IMR-90 (cell line): ENCODE measurements around the gene OR51G2. TPM values are rescaled to one million over a fixed set of nuclear protein-coding genes. Genes with fewer than 3 reads are reported as not detected.

Experiments used
- ATAC-seq: fragments of 200-7000 bp; cut with Tn5 transposase; 2 replicates; pipeline ENCODE4 v1.9.1; 2020; ENCODE audit warnings: low read depth, mild to moderate bottlenecking, moderate library complexity
- BruUV-seq: library from RNA; stranded (reverse); fragments of 400-500 nt; replicated peaks from 2 replicates; lab custom pipeline; 2021; lab: Mats Ljungman, UMichigan
- CTCF ChIA-PET: fragments of 300-600 bp; formaldehyde crosslinking; extraction: SDS; loops from one replicate; lab custom pipeline; 2021; ENCODE audit warnings: antibody characterized with exemption; lab: Yijun Ruan, JAX
- POLR2A ChIA-PET: fragments of 300-600 bp; sonication (Branson Sonifier 250); formaldehyde crosslinking; loops from one replicate; lab custom pipeline; 2022; ENCODE audit warnings: antibody characterized with exemption; ENCODE audit not compliant: unreplicated experiment; lab: Charles Lee
- DNase-seq: peaks from one replicate; pipeline ENCODE4 v3.0.0; 2013
- H2AFZ ChIP-seq: replicated peaks from 2 replicates; pipeline ENCODE3; 2013; ENCODE audit warnings: low read length, mild to moderate bottlenecking; ENCODE audit not compliant: poor library complexity
- H2AK5ac ChIP-seq: 2 replicates; pipeline ENCODE4 v1.6.1; 2013; ENCODE audit warnings: low read depth, low read length, inconsistent platforms
- H2AK9ac ChIP-seq: replicated peaks from 2 replicates; pipeline ENCODE3; 2013; ENCODE audit warnings: mild to moderate bottlenecking, low read depth, low read length, moderate library complexity; ENCODE audit not compliant: poor library complexity
- H2BK120ac ChIP-seq: 2 replicates; pipeline ENCODE4 v1.6.1; 2013; ENCODE audit warnings: low read depth, low read length, inconsistent platforms
- H2BK15ac ChIP-seq: 3 replicates; pipeline ENCODE4 v1.6.1; 2013; ENCODE audit warnings: low read depth, low read length, inconsistent platforms
- H2BK20ac ChIP-seq: 2 replicates; pipeline ENCODE4 v1.6.1; 2013; ENCODE audit warnings: low read depth, mild to moderate bottlenecking, inconsistent platforms, low read length, moderate library complexity
- H2BK5ac ChIP-seq: 2 replicates; pipeline ENCODE4 v1.6.1; 2013; ENCODE audit warnings: mild to moderate bottlenecking, low read depth, low read length, inconsistent platforms; ENCODE audit not compliant: poor library complexity, severe bottlenecking
- H3K14ac ChIP-seq: replicated peaks from 2 replicates; pipeline ENCODE4 v1.6.1; 2013; ENCODE audit warnings: low read depth, low read length, inconsistent platforms
- H3K18ac ChIP-seq: 2 replicates; pipeline ENCODE4 v1.6.1; 2013; ENCODE audit warnings: low read depth, low read length, control low read depth
- H3K23ac ChIP-seq: 2 replicates; pipeline ENCODE4 v1.6.1; 2013; ENCODE audit warnings: low read depth, low read length, inconsistent platforms
- H3K27ac ChIP-seq: 2 replicates; pipeline ENCODE4 v1.5.1; 2013; ENCODE audit warnings: mild to moderate bottlenecking, control low read depth, low read length; ENCODE audit not compliant: insufficient read depth
- H3K27me3 ChIP-seq: 2 replicates; pipeline ENCODE4 v1.6.1; 2013; ENCODE audit warnings: low read length; ENCODE audit not compliant: control insufficient read depth, insufficient read depth
- H3K36me3 ChIP-seq: 2 replicates; pipeline ENCODE4 v1.6.1; 2013; ENCODE audit warnings: low read length, mixed read lengths; ENCODE audit not compliant: control insufficient read depth, insufficient read depth
- H3K4ac ChIP-seq: 2 replicates; pipeline ENCODE4 v1.6.1; 2013; ENCODE audit warnings: low read depth, low read length, inconsistent platforms
- H3K4me1 ChIP-seq: 2 replicates; pipeline ENCODE4 v1.6.1; 2013; ENCODE audit warnings: low read length, mixed read lengths; ENCODE audit not compliant: control insufficient read depth, insufficient read depth
- H3K4me2 ChIP-seq: 2 replicates; pipeline ENCODE4 v1.6.1; 2013; ENCODE audit warnings: low read depth, mild to moderate bottlenecking, control low read depth, low read length, moderate library complexity
- H3K4me3 ChIP-seq: 2 replicates; pipeline ENCODE4 v1.5.1; 2013; ENCODE audit warnings: low read depth, mild to moderate bottlenecking, control low read depth, low read length, moderate library complexity; ENCODE audit not compliant: insufficient read depth
- H3K56ac ChIP-seq: 2 replicates; pipeline ENCODE4 v1.6.1; 2013; ENCODE audit warnings: low read length, inconsistent platforms; ENCODE audit not compliant: insufficient read depth; ENCODE audit errors: extremely low read depth
- H3K79me1 ChIP-seq, 2 experiments: 2 replicates each; pipeline ENCODE4 v1.6.1; 2013; ENCODE audit warnings: low read length in 2 of 2, inconsistent platforms in 1 of 2, low read depth in 1 of 2
- H3K9ac ChIP-seq: 2 replicates; pipeline ENCODE4 v1.6.1; 2013; ENCODE audit warnings: low read depth, low read length, control low read depth
- H3K9me1 ChIP-seq: 2 replicates; pipeline ENCODE4 v1.6.1; 2013; ENCODE audit warnings: low read length, inconsistent platforms; ENCODE audit not compliant: insufficient read depth
- H3K9me3 ChIP-seq: 2 replicates; pipeline ENCODE4 v1.6.1; 2013; ENCODE audit warnings: low read length; ENCODE audit not compliant: control insufficient read depth, insufficient read depth
- H4K20me1 ChIP-seq: 2 replicates; pipeline ENCODE4 v1.6.1; 2013; ENCODE audit warnings: low read length, inconsistent platforms; ENCODE audit not compliant: insufficient read depth
- H4K5ac ChIP-seq: 2 replicates; pipeline ENCODE4 v1.6.1; 2013; ENCODE audit warnings: mild to moderate bottlenecking, low read depth, low read length, control low read depth
- H4K8ac ChIP-seq, 2 experiments: 2 replicates each; pipeline ENCODE4 v1.6.1; 2013; ENCODE audit warnings: low read depth in 2 of 2, low read length in 2 of 2, control low read depth in 1 of 2, inconsistent platforms in 1 of 2
- H4K91ac ChIP-seq: 2 replicates; pipeline ENCODE4 v1.6.1; 2013; ENCODE audit warnings: low read depth, low read length, inconsistent platforms; ENCODE audit not compliant: insufficient read depth
- BHLHE40 ChIP-seq: fragments of 150-350 bp; IDR thresholded peaks from 2 replicates; pipeline ENCODE4 v1.6.1; 2016; ENCODE audit warnings: mild to moderate bottlenecking, low read depth, low read length
- FOS ChIP-seq: fragments of 150-350 bp; IDR thresholded peaks from 2 replicates; pipeline ENCODE4 v1.6.1; 2016; ENCODE audit warnings: low read depth, low read length
- MAFK ChIP-seq: IDR thresholded peaks from 2 replicates; pipeline ENCODE4 v1.6.1; 2012; ENCODE audit warnings: low read depth, low read length, improper control_type of control experiment
- POLR2A ChIP-seq: IDR thresholded peaks from 2 replicates; pipeline ENCODE4 v1.6.1; 2012; ENCODE audit warnings: mild to moderate bottlenecking, low read depth, low read length
- RCOR1 ChIP-seq: IDR thresholded peaks from 2 replicates; pipeline ENCODE4 v1.6.1; 2012; ENCODE audit warnings: mild to moderate bottlenecking, low read length, improper control_type of control experiment; ENCODE audit not compliant: insufficient replicate concordance
- WGBS, 2 experiments: methylation state at CpG; one replicate each; pipeline versions ENCODE4 v1.1.5 to v1.1.7; 2013; ENCODE audit warnings: missing lambda C conversion rate in 2 of 2; ENCODE audit not compliant: insufficient read length in 1 of 2; ENCODE audit errors: extremely low coverage in 2 of 2; 5-methylcytosine and 5-hydroxymethylcytosine counted together
- dilution Hi-C: fragments of 300-500 bp; cut with HindIII; formaldehyde crosslinking; loops from one replicate; pipeline ENCODE4 v1.14.3; 2018; ENCODE audit warnings: low sequenced_read_pairs; ENCODE audit not compliant: unreplicated experiment
- in situ Hi-C: fragments of 300-500 bp; cut with MboI; formaldehyde crosslinking; loops from 3 replicates; pipeline ENCODE4 v1.14.3; 2019; ENCODE audit warnings: low sequenced_read_pairs, inconsistent platforms, mixed read lengths
- intact Hi-C: fragments of 100-400 bp; cut with micrococcal nuclease; formaldehyde crosslinking; loops from 2 replicates; pipeline ENCODE4 v1.10.0; 2022
- polyA plus RNA-seq, 3 experiments: library from polyadenylated mRNA; depleted of rRNA; stranded (reverse); fragments of >200 nt; gene quantifications; 2 replicates each; pipeline ENCODE4 v1.2.3, GENCODE V29; 2012; ENCODE audit warnings: low replicate concordance in 1 of 3
- total RNA-seq: library from RNA; depleted of rRNA; stranded (reverse); fragments of >200 nt; gene quantifications from 2 replicates; pipeline ENCODE4 v1.2.3, GENCODE V29; 2012

OR51G2 gene
- total and polyA plus RNA-seq, 2 of the 4 experiments (the other 2 are of a cell fraction), result not detected

GRCh38 chr11:4960877-4961276 is 41.7 kb upstream of the OR51G2 start:
- no CpG with 5 or more reads among the region's 3 CpGs for WGBS, 2 experiments
- Histone ChIP-seq H2AK5ac (no peak overlapping the region), H3K23ac (no peak overlapping the region), H4K8ac (no peak overlapping the region), H4K91ac (no peak overlapping the region), H2BK5ac (no peak overlapping the region), H4K20me1 (no peaks in the 10 kb centered on the region), H3K27ac (no peak overlapping the region), H2BK20ac (no peak overlapping the region), H3K4ac (no peak overlapping the region), H3K18ac (no peak overlapping the region), H3K4me2 (no peak overlapping the region), H2AK9ac (no peak overlapping the region), H3K36me3 (no peaks in the 10 kb centered on the region), H3K56ac (no peak overlapping the region), H3K9me1 (no peaks in the 10 kb centered on the region), H3K9me3 (no peaks in the 10 kb centered on the region), H3K14ac (no peak overlapping the region), H3K79me1 (no peaks in the 10 kb centered on the region), H2AFZ (no peak overlapping the region), H2BK15ac (no peak overlapping the region), H3K4me1 (no peaks in the 10 kb centered on the region), H3K4me3 (no peak overlapping the region), H3K27me3 (no peaks in the 10 kb centered on the region; the same call in 1 of the 2 replicates), H2BK120ac (no peak overlapping the region), H4K5ac (no peak overlapping the region), H3K9ac (no peak overlapping the region)
- ATAC-seq (no peak), DNase-seq (no peak)
- TF ChIP-seq POLR2A (no peak), FOS (0 out of 2 replicates have a peak, but pooled peaks have one; percentile 17), RCOR1 (no peak), BHLHE40 (no peak), MAFK (no peak)
- dilution Hi-C loops (no loop called here), intact Hi-C loops (no loop called here), in situ Hi-C loops (no loop called here)
- ChIA-PET CTCF (no interaction called here), POLR2A (no interaction called here)
- no TSS peak for BruUV-seq
